Measurements from ENCODE around the gene SUGCT.
"Not testable (repeated sequence)": the region's sequence is repeated elsewhere in the genome, so short reads cannot be mapped to it uniquely, and the experiment has no call there.

SUGCT gene

DNA sequence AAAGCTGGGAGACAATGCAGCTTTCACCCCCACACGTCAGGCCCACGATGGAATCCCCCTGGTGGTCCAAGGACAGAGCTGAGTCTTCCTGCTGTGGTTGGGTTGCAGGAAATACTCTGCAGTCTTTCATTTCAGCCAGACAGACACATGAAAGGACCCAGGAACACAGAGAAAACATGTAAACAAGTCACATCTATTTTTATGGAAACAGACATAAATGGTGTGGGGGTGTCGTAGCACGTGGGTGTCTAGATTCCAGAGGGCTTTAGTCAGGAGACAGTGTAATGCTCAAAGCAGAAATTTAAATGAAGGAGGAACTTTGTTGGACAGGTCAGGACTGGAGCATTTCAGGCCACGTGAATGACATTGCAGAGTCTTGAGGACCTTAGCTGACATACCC is 444.6 kb downstream of the SUGCT start:
- Mint-ChIP-seq H3K27me3 (ENCODE audit: low read depth) (no peaks in the 10 kb centered on the region), H3K4me1 (ENCODE audit: low read depth) (no peaks in the 10 kb centered on the region), H3K36me3 (ENCODE audit: low read depth) (no peaks in the 10 kb centered on the region), H3K4me3 (no peak overlapping the region), H3K27ac (no peak overlapping the region), H3K9me3 (no peaks in the 10 kb centered on the region)

DNA sequence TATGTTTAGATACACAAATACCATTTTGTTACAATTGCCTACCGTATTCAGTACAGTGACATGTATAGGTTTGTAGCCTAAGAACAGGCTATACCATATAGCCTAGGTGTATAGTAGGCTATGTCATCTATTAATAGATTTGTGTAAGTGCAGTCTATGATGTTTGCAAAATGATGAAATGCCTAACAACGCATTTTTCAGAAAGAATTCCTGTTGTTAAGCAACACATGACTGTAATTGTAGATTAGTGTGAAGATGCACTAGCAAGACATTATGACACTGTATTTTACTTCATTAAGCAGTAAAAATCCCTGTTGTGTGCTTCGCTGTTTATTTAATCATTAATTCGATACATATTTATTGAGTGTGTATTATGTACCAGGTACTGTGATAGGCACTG is 446.0 kb downstream of the SUGCT start:
- Mint-ChIP-seq H3K27ac (no peak overlapping the region), H3K27me3 (ENCODE audit: low read depth) (no peaks in the 10 kb centered on the region), H3K9me3 (no peaks in the 10 kb centered on the region), H3K4me1 (ENCODE audit: low read depth) (no peaks in the 10 kb centered on the region), H3K36me3 (ENCODE audit: low read depth) (no peaks in the 10 kb centered on the region), H3K4me3 (no peak overlapping the region)

DNA sequence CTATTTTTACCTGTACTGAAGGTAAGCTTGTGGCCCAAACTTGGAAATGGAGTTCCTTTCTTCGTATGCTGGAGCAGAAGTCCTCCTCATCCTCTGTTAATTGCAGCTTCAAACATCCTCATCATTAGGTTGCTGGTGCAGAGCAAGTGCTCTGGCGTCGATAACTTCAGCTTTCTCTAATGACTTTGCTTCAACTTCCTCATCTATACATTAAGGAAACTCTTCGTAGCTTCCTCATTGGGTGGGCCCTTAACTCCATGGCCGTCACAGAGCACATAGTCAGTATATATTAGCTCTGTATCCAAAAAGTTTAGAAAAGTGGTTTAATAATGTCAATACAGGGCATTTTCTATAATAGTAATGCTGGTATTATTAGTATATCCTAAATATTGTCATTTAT is 447.7 kb downstream of the SUGCT start:
- Mint-ChIP-seq H3K4me3 (no peak overlapping the region), H3K27me3 (ENCODE audit: low read depth) (no peaks in the 10 kb centered on the region), H3K9me3 (no peaks in the 10 kb centered on the region), H3K4me1 (ENCODE audit: low read depth) (no peaks in the 10 kb centered on the region), H3K27ac (no peak overlapping the region), H3K36me3 (ENCODE audit: low read depth) (no peaks in the 10 kb centered on the region)

DNA sequence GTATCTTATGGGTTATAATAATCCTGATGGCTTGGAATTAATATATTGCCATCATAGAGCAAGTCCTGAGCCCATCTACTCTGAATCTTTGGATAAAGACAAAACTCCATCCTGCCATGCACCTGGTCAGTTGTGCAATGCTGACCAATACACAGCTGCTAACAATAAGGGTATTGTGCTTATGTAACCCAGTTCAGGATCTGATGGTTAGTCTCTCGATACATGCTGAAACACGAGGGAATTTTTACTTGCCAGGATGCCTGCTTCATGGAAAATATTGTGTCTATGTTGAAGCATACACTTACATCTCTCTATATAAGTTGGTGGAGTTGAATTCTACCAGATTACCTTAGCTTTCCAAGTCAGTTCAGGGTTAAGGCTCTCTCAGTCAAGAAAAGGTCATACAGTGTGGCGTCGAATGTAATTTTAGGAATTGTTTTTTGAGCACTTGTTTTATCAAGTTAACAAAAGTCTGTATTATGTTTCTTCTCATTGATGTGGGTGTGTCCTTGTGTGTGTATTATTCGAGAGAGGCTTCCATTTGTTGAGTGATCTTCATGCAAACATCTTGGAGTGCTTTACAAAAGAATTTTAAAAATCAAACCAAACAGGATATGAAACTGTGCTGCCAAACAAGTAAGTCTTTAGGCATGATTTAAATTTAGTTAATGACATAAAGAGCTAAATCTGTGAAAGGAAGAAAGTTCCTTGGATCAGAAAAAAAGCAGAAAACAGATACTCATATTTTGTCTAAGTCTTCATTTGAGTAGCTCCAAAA is 449.1 kb downstream of the SUGCT start:
- H3K9me3 Mint-ChIP-seq, result no peaks in the 10 kb centered on the region
- H3K4me3 Mint-ChIP-seq, result no peak overlapping the region
- no peak overlapping the region for H3K27ac Mint-ChIP-seq
- no peaks in the 10 kb centered on the region for H3K27me3 Mint-ChIP-seq (ENCODE audit: low read depth)
- H3K36me3 Mint-ChIP-seq (ENCODE audit: low read depth), result no peaks in the 10 kb centered on the region
- H3K4me1 Mint-ChIP-seq (ENCODE audit: low read depth), result no peaks in the 10 kb centered on the region

DNA sequence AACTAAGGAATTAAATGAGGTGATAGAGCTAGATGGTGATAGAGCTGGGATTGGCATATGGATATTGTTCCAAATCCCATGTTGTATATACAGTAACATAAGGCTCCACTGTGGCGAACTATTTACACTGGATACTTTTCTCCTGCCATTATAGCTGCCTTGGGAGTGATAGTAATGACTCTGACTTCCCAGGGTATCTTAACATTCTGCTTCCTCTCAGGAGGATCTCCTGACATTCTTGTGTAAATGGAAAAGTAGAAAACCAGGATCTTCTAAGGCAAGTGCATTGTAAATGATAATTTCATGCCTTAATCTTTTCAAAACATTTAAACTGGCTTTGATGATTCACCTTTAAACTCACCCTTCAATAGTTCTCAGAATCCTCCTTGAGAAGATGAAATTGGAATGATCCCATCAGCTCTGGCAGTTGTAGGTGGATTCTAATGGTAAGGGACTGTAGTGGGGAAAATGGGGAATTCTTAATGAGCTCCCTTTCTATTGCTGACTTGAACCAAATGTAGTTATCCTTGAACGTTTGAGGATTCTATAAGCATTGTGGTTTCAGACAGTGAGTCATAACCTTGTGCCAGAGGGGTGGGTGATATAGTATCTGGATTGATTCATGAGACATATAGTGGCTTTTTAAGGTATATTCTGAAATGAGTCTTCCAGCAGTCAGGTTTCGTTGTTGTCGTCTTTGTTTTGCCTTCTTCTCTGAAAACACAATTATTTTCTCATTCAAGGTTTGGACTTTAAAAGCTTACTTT is 450.0 kb downstream of the SUGCT start:
- Mint-ChIP-seq H3K36me3 (ENCODE audit: low read depth) (no peaks in the 10 kb centered on the region), H3K9me3 (no peaks in the 10 kb centered on the region), H3K27me3 (ENCODE audit: low read depth) (no peaks in the 10 kb centered on the region), H3K4me1 (ENCODE audit: low read depth) (no peaks in the 10 kb centered on the region), H3K4me3 (no peak overlapping the region), H3K27ac (no peak overlapping the region)

DNA sequence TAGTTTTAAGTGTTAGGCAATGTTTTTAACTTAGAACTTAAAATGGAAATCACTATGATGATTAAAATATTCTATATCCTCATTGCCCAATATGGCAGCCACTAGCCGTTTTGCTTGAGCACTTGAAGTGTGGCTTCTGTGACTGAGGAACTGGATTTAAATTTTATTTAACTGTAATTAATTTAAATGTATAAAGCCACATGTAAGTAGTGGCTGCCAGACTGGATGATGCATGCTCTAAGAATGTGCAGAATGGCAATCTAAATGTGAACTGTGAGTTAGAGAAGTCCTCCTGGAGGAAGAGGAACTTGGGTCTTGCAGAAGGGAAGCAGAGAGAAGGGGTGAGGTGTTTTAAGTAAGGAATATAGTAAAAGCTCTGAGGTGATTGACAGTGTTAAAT is 451.4 kb downstream of the SUGCT start:
- Mint-ChIP-seq H3K4me1 (ENCODE audit: low read depth) (no peaks in the 10 kb centered on the region), H3K4me3 (no peak overlapping the region), H3K36me3 (ENCODE audit: low read depth) (no peaks in the 10 kb centered on the region), H3K9me3 (no peaks in the 10 kb centered on the region), H3K27me3 (ENCODE audit: low read depth) (no peaks in the 10 kb centered on the region), H3K27ac (no peak overlapping the region)

DNA sequence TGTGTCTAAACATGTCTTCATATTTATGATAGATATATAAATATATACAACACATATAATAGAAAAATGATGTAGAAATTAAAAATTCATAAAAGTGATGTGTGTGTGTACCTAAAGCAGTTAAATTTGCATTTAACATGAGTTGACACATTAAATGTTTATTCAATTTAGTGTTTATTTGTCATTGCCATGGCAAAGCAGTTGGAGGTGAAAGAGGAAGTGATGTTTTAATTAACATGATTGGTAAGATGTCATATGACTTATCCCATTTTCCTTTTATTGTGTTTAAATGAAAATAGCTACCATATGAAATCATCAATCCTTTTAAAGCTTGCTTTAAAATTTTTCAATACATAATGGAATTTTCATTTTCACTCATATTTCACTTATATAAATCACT is 452.6 kb downstream of the SUGCT start:
- Mint-ChIP-seq H3K27me3 (ENCODE audit: low read depth) (no peaks in the 10 kb centered on the region), H3K36me3 (ENCODE audit: low read depth) (no peaks in the 10 kb centered on the region), H3K4me3 (no peak overlapping the region), H3K27ac (no peak overlapping the region), H3K9me3 (no peaks in the 10 kb centered on the region), H3K4me1 (ENCODE audit: low read depth) (no peaks in the 10 kb centered on the region)

DNA sequence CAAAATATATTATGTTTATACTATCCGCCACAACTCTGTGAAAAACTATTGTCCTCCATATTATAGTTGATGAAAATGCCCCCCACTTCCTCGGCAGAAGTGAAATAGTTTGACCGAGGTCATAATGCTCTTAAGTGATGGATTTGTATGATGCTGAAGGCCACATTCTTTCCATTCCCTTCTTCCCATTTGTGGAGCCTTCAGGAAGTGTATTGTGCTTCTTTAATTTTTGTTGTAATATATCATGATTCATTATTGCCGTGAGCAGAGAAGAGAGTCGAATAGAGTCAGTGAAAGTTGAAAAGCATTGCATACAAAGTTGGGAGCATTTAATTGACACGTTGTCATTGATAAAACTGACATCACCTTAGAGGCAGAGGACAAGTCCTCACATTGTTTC is 460.3 kb downstream of the SUGCT start:
- Mint-ChIP-seq H3K36me3 (ENCODE audit: low read depth) (no peaks in the 10 kb centered on the region), H3K27ac (no peak overlapping the region), H3K4me1 (ENCODE audit: low read depth) (peaks cover 4% of the 10 kb centered on the region), H3K9me3 (peaks cover 4% of the 10 kb centered on the region), H3K4me3 (no peak overlapping the region), H3K27me3 (ENCODE audit: low read depth) (peaks cover 3% of the 10 kb centered on the region)

DNA sequence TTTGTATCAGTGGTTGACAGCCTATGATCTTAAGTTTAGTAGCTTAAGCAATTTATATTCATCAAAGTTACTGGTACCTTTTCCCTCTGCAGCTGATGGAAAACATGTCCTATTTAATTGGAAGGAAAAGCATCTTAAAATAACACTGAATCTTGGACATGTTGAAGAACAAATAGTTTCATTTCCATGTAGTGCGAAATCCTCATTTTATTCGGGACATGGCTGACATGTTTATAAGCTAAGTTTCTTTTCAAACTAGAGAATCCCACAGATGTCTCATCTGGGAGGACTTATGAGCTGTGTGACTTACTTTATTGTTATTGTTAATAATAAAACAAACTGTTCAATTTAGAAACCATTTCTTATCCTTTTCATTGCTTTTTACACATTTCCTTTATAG is 461.0 kb downstream of the SUGCT start:
- Mint-ChIP-seq H3K4me3 (no peak overlapping the region), H3K36me3 (ENCODE audit: low read depth) (no peaks in the 10 kb centered on the region), H3K27ac (no peak overlapping the region), H3K9me3 (peaks cover 4% of the 10 kb centered on the region), H3K27me3 (ENCODE audit: low read depth) (peaks cover 3% of the 10 kb centered on the region), H3K4me1 (ENCODE audit: low read depth) (peaks cover 4% of the 10 kb centered on the region)

DNA sequence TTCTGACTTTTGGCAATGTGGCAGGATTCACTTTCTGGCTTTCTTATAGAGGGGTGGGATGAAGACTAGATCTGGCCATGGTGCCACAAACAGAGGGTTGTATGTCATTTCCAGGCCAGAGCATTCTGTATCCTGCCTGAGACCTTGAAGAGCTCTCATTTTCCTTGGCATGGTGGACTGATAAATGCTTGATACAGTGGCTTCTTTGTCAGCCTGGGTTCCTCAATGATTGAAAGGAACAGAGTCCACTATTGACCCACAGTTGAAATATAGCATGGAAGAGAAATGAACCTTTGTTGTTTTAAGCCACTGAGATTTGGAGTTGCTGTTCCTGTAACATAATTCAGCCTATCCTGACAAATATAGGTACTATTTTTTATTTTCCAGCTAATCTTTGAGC is 462.7 kb downstream of the SUGCT start:
- Mint-ChIP-seq H3K36me3 (ENCODE audit: low read depth) (no peaks in the 10 kb centered on the region), H3K27ac (no peak overlapping the region), H3K4me1 (ENCODE audit: low read depth) (peaks cover 4% of the 10 kb centered on the region), H3K27me3 (ENCODE audit: low read depth) (peaks cover 3% of the 10 kb centered on the region), H3K4me3 (no peak overlapping the region), H3K9me3 (peaks cover 4% of the 10 kb centered on the region)

DNA sequence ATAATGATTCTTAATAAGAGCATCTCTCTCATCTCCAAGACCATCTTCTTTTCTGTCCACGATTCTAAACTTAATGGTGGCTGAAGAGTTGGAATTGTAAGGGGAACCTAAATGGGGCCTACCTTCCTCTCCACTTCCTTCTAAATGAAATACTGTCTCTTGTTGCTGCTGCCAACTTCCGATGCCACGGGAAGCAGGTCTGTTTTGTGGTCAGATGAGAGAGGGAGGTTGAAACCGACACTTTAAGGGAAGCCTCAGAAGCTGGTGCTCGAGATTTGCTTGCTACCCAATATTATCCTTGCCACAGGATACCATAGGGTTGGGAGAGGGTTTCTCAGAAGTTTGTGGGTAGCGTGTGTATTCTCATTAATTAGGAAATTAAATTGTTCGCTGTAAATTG is 464.1 kb downstream of the SUGCT start:
- Mint-ChIP-seq H3K4me3 (no peak overlapping the region), H3K9me3 (peaks cover 4% of the 10 kb centered on the region), H3K36me3 (ENCODE audit: low read depth) (no peaks in the 10 kb centered on the region), H3K4me1 (ENCODE audit: low read depth) (peaks cover 4% of the 10 kb centered on the region), H3K27ac (no peak overlapping the region), H3K27me3 (ENCODE audit: low read depth) (peaks cover 3% of the 10 kb centered on the region)

DNA sequence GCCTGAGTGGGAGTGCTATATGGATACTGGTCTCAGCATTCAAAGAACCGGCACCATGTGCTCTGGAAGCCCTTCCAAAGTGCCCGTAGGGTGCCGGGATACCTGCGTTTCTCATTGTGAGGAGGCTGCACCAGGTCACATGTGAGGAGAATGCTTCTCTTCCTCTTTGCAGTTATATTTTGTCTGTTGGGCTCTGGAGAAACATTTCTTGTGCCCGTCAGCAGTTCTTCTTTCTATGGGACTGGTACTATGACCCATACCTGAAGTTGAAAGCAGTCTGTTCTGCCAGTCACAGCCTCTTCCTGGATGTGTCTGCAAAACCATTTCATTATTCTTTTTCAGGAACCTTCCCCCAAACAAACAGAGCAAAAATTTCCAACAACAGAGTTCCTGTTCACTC is 465.0 kb downstream of the SUGCT start:
- Mint-ChIP-seq H3K27ac (no peak overlapping the region), H3K27me3 (ENCODE audit: low read depth) (no peaks in the 10 kb centered on the region), H3K4me1 (ENCODE audit: low read depth) (peaks cover 4% of the 10 kb centered on the region), H3K4me3 (no peak overlapping the region), H3K9me3 (no peaks in the 10 kb centered on the region), H3K36me3 (ENCODE audit: low read depth) (no peaks in the 10 kb centered on the region)

DNA sequence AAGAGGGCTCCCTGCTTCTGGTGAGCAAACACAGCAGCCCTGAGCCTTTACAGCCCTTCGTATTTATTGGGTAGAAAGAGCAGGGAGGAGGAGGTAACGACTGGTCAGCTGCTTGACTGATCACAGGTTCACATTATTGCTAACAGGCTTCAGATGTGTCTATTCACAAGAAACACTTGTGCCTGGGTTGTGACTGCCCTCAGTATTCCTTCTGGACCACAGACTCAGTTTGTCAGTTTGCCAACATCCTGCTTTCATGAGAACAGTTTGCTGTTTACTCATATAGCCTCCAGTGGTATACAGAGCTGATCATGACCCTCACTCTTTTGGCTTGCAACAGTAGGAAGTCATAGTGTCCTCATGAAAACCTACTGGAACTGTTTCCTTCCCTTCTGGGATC is 467.5 kb downstream of the SUGCT start:
- not testable (repeated sequence) for H3K4me1 Mint-ChIP-seq (ENCODE audit: low read depth); H3K27me3 Mint-ChIP-seq (ENCODE audit: low read depth); H3K9me3 Mint-ChIP-seq; H3K27ac Mint-ChIP-seq; H3K36me3 Mint-ChIP-seq (ENCODE audit: low read depth); H3K4me3 Mint-ChIP-seq

DNA sequence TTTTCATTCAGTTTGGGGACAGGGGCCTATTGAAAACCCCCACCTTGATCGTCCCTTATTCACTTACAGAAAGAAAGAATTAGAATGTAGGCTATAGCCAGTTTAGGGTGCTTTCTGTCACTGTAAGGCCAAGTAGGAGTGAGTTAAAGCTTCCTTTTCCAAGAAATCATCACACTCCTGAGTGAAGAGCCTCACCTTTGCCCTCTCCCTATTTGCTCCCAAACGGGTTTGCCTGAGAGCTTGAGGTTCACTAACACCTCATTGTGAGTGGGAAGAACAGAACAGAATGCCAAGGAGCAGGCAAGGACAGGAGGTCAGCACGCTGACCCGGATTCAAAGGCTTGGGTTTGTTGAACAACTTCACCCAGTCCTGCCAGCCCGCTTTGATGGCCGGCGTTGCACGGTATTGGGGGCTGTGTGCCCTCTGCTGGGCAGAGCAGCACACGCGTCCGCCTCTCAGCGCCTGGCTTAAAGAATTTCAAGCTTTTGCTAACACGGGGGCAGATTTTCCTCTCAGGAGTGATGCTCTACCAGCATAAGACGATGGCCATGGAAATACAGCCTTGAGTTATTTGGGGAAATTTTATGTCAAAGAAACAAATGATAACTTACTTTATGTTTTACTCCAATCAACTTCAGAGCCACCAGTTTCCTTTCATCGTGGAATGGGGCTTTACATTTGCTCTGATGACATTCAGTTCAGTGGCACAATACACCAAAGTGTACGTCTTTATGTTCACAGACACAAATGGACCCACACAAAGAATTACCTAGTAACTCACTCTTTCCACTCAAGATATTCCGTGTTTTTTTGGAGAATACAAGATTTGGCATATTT is 470.0 kb downstream of the SUGCT start:
- Mint-ChIP-seq H3K36me3 (ENCODE audit: low read depth) (no peaks in the 10 kb centered on the region), H3K4me3 (no peak overlapping the region)

More for the DNA sequence above, 470.0 kb downstream of the SUGCT start:
- Mint-ChIP-seq H3K4me1 (ENCODE audit: low read depth) (no peaks in the 10 kb centered on the region), H3K27ac (no peak overlapping the region), H3K9me3 (no peaks in the 10 kb centered on the region), H3K27me3 (ENCODE audit: low read depth) (no peaks in the 10 kb centered on the region)

Measured in T-helper 1 cell treated with Interleukin-12 subunit alpha and Interleukin-12 subunit beta and Interleukin-4 antibody, amounts not matched to agents 30 μg/mL and 1 μg/mL, for 36 hours (primary cell).